ENCODE data around the gene CYP11A1.
"Not testable (repeated sequence)": the region's sequence is repeated elsewhere in the genome, so short reads cannot be mapped to it uniquely, and the experiment has no call there.

The CYP11A1 gene

GRCh38 chr15:74392451-74392830 lies 25.0 kb upstream of the CYP11A1 start:
- Histone ChIP-seq H3K9me3 (ENCODE audit: severe bottlenecking) (no peaks in the 10 kb centered on the region), H3K27me3 (ENCODE audit: insufficient read depth, poor library complexity, severe bottlenecking) (no peaks in the 10 kb centered on the region), H3K27ac (ENCODE audit: poor library complexity, severe bottlenecking) (no peak overlapping the region), H3K4me1 (ENCODE audit: insufficient read depth, poor library complexity, severe bottlenecking) (peaks cover 31% of the 10 kb centered on the region), H3K4me3 (ENCODE audit: severe bottlenecking) (no peak overlapping the region), H3K36me3 (ENCODE audit: low read depth) (no peaks in the 10 kb centered on the region)
- ATAC-seq (ENCODE audit: low read depth) (no peak), DNase-seq (ENCODE audit: low spot score) (no peak)
- no peak for TF ChIP-seq CTCF (IDR thresholded peaks at IDR 0.05; ENCODE audit: poor library complexity, severe bottlenecking)

GRCh38 chr15:74391582-74392450 lies 24.4 kb upstream of the CYP11A1 start:
- Histone ChIP-seq H3K4me3 (ENCODE audit: severe bottlenecking) (no peak overlapping the region), H3K36me3 (ENCODE audit: low read depth) (no peaks in the 10 kb centered on the region), H3K4me1 (ENCODE audit: insufficient read depth, poor library complexity, severe bottlenecking) (peaks cover 26% of the 10 kb centered on the region), H3K27ac (ENCODE audit: poor library complexity, severe bottlenecking) (no peak overlapping the region), H3K27me3 (ENCODE audit: insufficient read depth, poor library complexity, severe bottlenecking) (no peaks in the 10 kb centered on the region), H3K9me3 (ENCODE audit: severe bottlenecking) (no peaks in the 10 kb centered on the region)
- no peak for ATAC-seq (ENCODE audit: low read depth)
- DNase-seq (ENCODE audit: low spot score): no peak
- TF ChIP-seq CTCF (IDR thresholded peaks at IDR 0.05; ENCODE audit: poor library complexity, severe bottlenecking): no peak

GRCh38 chr15:74390647-74391288 lies 23.3 kb upstream of the CYP11A1 start:
- TF ChIP-seq CTCF (IDR thresholded peaks at IDR 0.05; ENCODE audit: poor library complexity, severe bottlenecking): no peak
- Histone ChIP-seq H3K27ac (ENCODE audit: poor library complexity, severe bottlenecking) (no peak overlapping the region), H3K4me3 (ENCODE audit: severe bottlenecking) (no peak overlapping the region), H3K36me3 (ENCODE audit: low read depth) (no peaks in the 10 kb centered on the region), H3K9me3 (ENCODE audit: severe bottlenecking) (no peaks in the 10 kb centered on the region), H3K4me1 (ENCODE audit: insufficient read depth, poor library complexity, severe bottlenecking) (peaks cover 26% of the 10 kb centered on the region), H3K27me3 (ENCODE audit: insufficient read depth, poor library complexity, severe bottlenecking) (no peaks in the 10 kb centered on the region)
- DNase-seq (ENCODE audit: low spot score): no peak
- ATAC-seq (ENCODE audit: low read depth): no peak

GRCh38 chr15:74390049-74390646 lies 22.7 kb upstream of the CYP11A1 start:
- not testable (repeated sequence) for DNase-seq (ENCODE audit: low spot score); H3K4me3 ChIP-seq (ENCODE audit: severe bottlenecking); H3K36me3 ChIP-seq (ENCODE audit: low read depth); H3K27ac ChIP-seq (ENCODE audit: poor library complexity, severe bottlenecking); H3K27me3 ChIP-seq (ENCODE audit: insufficient read depth, poor library complexity, severe bottlenecking); H3K9me3 ChIP-seq (ENCODE audit: severe bottlenecking); ATAC-seq (ENCODE audit: low read depth)
- H3K4me1 ChIP-seq (ENCODE audit: insufficient read depth, poor library complexity, severe bottlenecking): peaks cover 28% of the 10 kb centered on the region

GRCh38 chr15:74389241-74390048 lies 22.0 kb upstream of the CYP11A1 start:
- Histone ChIP-seq H3K36me3 (ENCODE audit: low read depth) (no peaks in the 10 kb centered on the region), H3K27ac (ENCODE audit: poor library complexity, severe bottlenecking) (peak overlapping the region; percentile 99), H3K4me1 (ENCODE audit: insufficient read depth, poor library complexity, severe bottlenecking) (peaks cover 31% of the 10 kb centered on the region), H3K27me3 (ENCODE audit: insufficient read depth, poor library complexity, severe bottlenecking) (no peaks in the 10 kb centered on the region), H3K9me3 (ENCODE audit: severe bottlenecking) (no peaks in the 10 kb centered on the region), H3K4me3 (ENCODE audit: severe bottlenecking) (no peak overlapping the region)
- no peak for TF ChIP-seq CTCF (IDR thresholded peaks at IDR 0.05; ENCODE audit: poor library complexity, severe bottlenecking)
- no peak for ATAC-seq (ENCODE audit: low read depth)
- no peak for DNase-seq (ENCODE audit: low spot score)
